ENCODE results near the gene SOWAHC.

The SOWAHC gene

DNA sequence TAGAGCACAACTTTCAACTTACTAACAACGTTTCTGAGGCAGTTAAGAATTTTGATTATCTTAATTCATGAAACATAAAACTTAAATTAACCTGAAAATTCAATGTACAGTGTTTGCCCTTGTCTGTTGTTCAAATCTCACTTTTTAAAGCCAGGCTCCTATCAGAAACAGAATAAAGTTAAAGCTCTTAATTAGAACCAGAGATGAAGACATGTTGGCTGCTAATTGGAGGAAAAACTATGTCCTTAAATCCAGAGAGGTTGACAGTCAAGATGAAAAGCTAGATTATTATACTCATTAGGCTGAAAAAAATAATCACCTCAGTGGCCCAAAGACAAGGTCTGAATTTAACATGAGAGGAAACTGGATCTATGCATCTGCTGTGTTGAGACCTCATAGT lies 52.3 kb downstream of the SOWAHC start:
- no peaks in the 10 kb centered on the region for H3F3A ChIP-seq (ENCODE audit: insufficient read depth, low read length)
- H3K27me3 ChIP-seq (ENCODE audit: insufficient read depth, low read length) = no peaks in the 10 kb centered on the region
- H4K20me1 ChIP-seq (ENCODE audit: insufficient read depth, low read length) = no peaks in the 10 kb centered on the region
- H2AFZ ChIP-seq (ENCODE audit: low read length) = no peak overlapping the region
- H3K9me3 ChIP-seq (ENCODE audit: low read length) = no peaks in the 10 kb centered on the region
- H3K27ac ChIP-seq (ENCODE audit: low read depth, low read length, poor library complexity, severe bottlenecking) = no peak overlapping the region
- H3K4me3 ChIP-seq (ENCODE audit: low read depth, low read length, poor library complexity, severe bottlenecking) = no peak overlapping the region
- no peaks in the 10 kb centered on the region for H3K79me2 ChIP-seq (ENCODE audit: insufficient read depth, low read length)
- H3K4me1 ChIP-seq (ENCODE audit: insufficient read depth, low read length, severe bottlenecking) = no peaks in the 10 kb centered on the region
- H3K9ac ChIP-seq (ENCODE audit: low read length) = no peak overlapping the region
- TF ChIP-seq EZH2 (IDR thresholded peaks at IDR 0.05; ENCODE audit: borderline replicate concordance, low read length) (no peak), CTCF (IDR thresholded peaks at IDR 0.05; ENCODE audit: low read length) (no peak)
- H3K36me3 ChIP-seq (ENCODE audit: insufficient read depth, low read length) = no peaks in the 10 kb centered on the region
- no peaks in the 10 kb centered on the region for H3K9me2 ChIP-seq (ENCODE audit: low read depth, low read length)
- no peak overlapping the region for H3K4me2 ChIP-seq (ENCODE audit: low read length)
